Caco-2 (cell line): ENCODE data around the gene ABLIM2. TPM values are rescaled to one million over a fixed set of nuclear protein-coding genes. Genes with fewer than 3 reads are reported as not detected.
"Not testable (repeated sequence)": the region's sequence is repeated elsewhere in the genome, so short reads cannot be mapped to it uniquely, and the experiment has no call there.

Experiments
- BruUV-seq: library from RNA; stranded (reverse); fragments of 400-500 nt; replicated peaks from 2 replicates; lab custom pipeline; 2021; lab: Mats Ljungman, UMichigan
- CTCF ChIA-PET: fragments of 300-600 bp; sonication (Branson Sonifier 250); formaldehyde crosslinking; loops from one replicate; lab custom pipeline; 2022; ENCODE audit warnings: antibody characterized with exemption; lab: Charles Lee
- POLR2A ChIA-PET: fragments of 300-600 bp; sonication (Branson Sonifier 250); formaldehyde crosslinking; loops from one replicate; lab custom pipeline; 2022; ENCODE audit warnings: antibody characterized with exemption; lab: Charles Lee
- DNase-seq, 2 experiments: peaks; one replicate each; pipeline versions ENCODE4 v3.0.0 to v3.0.0-alpha.2; 2020 to 2022
- H3K27me3 ChIP-seq: replicated peaks from 2 replicates; pipeline ENCODE4 v1.6.0; 2011; ENCODE audit warnings: low read length; ENCODE audit not compliant: control insufficient read depth, insufficient read depth
- H3K36me3 ChIP-seq: 2 replicates; pipeline ENCODE4 v1.5.1; 2011; ENCODE audit warnings: low read length; ENCODE audit not compliant: control insufficient read depth, insufficient read depth
- H3K4me1 ChIP-seq: fragments of 250-450 bp; sonication (Bioruptor Pico); 2 replicates; pipeline ENCODE4 v1.5.1; 2020; ENCODE audit warnings: mild to moderate bottlenecking
- H3K4me3 ChIP-seq: 2 replicates; pipeline ENCODE4 v1.5.1; 2011; ENCODE audit warnings: low read depth, mild to moderate bottlenecking, control low read depth, low read length
- H3K9me3 ChIP-seq: fragments of 250-450 bp; sonication (Bioruptor Pico); 2 replicates; pipeline ENCODE4 v1.5.1; 2020; ENCODE audit warnings: mild to moderate bottlenecking, moderate library complexity
- H3K27ac Mint-ChIP-seq: one replicate; pipeline ENCODE4 v1.8.0; 2022; ENCODE audit warnings: mixed read lengths; ENCODE audit not compliant: unreplicated experiment
- H3K27me3 Mint-ChIP-seq: one replicate; pipeline ENCODE4 v1.8.0; 2022; ENCODE audit warnings: mixed read lengths; ENCODE audit not compliant: insufficient read depth, unreplicated experiment
- H3K36me3 Mint-ChIP-seq: one replicate; pipeline ENCODE4 v1.8.0; 2022; ENCODE audit warnings: mild to moderate bottlenecking, mixed read lengths; ENCODE audit not compliant: insufficient read depth, unreplicated experiment
- H3K4me1 Mint-ChIP-seq: one replicate; pipeline ENCODE4 v1.8.0; 2022; ENCODE audit warnings: low read depth, mixed read lengths; ENCODE audit not compliant: unreplicated experiment
- H3K4me3 Mint-ChIP-seq: one replicate; pipeline ENCODE4 v1.8.0; 2022; ENCODE audit warnings: mild to moderate bottlenecking, moderate library complexity, mixed read lengths; ENCODE audit not compliant: unreplicated experiment
- H3K9me3 Mint-ChIP-seq: one replicate; pipeline ENCODE4 v1.8.0; 2022; ENCODE audit warnings: mixed read lengths; ENCODE audit not compliant: unreplicated experiment
- intact Hi-C: fragments of 100-400 bp; cut with micrococcal nuclease; formaldehyde crosslinking; loops from one replicate; pipeline ENCODE4 v1.10.0; 2022; ENCODE audit not compliant: unreplicated experiment
- total RNA-seq: library from RNA; stranded (reverse); gene quantifications from 2 replicates; pipeline ENCODE4 v1.2.3, GENCODE V29; 2022
- TF ChIP-seq, protein P1 (sequence below), 2 experiments: fragments of 200-600 bp in 1 of 2; IDR thresholded peaks; 1 replicate in 1 of 2; 2 replicates in 1 of 2; pipeline versions ENCODE4 v1.5.1 to v1.8.0; 2011 to 2022; ENCODE audit warnings: antibody characterized with exemption in 1 of 2, control low read depth in 1 of 2, inconsistent platforms in 1 of 2, low read depth in 1 of 2, low read length in 1 of 2, mild to moderate bottlenecking in 1 of 2, moderate library complexity in 1 of 2; ENCODE audit not compliant: insufficient read depth in 1 of 2, severe bottlenecking in 1 of 2, unreplicated experiment in 1 of 2

Gene ABLIM2
- total RNA-seq, 1 experiment from 2014 or later: 0.23 TPM

DNA sequence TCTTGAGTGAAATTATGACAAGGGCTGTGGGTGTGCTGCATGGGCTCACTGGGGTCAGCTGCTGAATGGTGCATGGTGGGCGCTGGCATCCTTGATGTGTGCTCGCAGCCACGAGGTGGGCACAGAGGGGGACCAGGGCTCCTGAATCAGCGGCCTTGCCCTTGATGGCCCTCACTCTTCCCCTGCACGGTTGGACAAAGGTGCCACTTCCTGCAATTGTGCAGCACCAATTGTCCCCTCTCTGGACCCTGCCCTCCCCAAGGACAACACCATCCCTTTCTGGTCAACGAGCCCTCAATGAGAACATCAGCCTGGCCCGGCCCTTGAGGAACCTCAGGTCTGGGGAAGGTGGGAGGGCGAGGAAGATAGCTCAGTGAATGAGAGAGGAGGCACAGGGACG is 16.1 kb downstream of the ABLIM2 start:
- Histone ChIP-seq H3K4me3 (no peak overlapping the region), H3K4me1 (no peaks in the 10 kb centered on the region), H3K36me3 (no peaks in the 10 kb centered on the region), H3K9me3 (no peaks in the 10 kb centered on the region), H3K27me3 (no peaks in the 10 kb centered on the region)
- Mint-ChIP-seq H3K27me3 (peaks cover 4% of the 10 kb centered on the region), H3K4me3 (no peak overlapping the region), H3K4me1 (no peaks in the 10 kb centered on the region), H3K9me3 (no peaks in the 10 kb centered on the region), H3K36me3 (no peaks in the 10 kb centered on the region), H3K27ac (no peak overlapping the region)
- ChIA-PET CTCF (no interaction called here), POLR2A (interaction anchor here (0.6 kb wide), 1 partner anchor 298 kb away, joined by 4 read pairs; the partner anchor contains the start of genes ACOX3 and TRMT44)
- TF ChIP-seq, protein P1, sequence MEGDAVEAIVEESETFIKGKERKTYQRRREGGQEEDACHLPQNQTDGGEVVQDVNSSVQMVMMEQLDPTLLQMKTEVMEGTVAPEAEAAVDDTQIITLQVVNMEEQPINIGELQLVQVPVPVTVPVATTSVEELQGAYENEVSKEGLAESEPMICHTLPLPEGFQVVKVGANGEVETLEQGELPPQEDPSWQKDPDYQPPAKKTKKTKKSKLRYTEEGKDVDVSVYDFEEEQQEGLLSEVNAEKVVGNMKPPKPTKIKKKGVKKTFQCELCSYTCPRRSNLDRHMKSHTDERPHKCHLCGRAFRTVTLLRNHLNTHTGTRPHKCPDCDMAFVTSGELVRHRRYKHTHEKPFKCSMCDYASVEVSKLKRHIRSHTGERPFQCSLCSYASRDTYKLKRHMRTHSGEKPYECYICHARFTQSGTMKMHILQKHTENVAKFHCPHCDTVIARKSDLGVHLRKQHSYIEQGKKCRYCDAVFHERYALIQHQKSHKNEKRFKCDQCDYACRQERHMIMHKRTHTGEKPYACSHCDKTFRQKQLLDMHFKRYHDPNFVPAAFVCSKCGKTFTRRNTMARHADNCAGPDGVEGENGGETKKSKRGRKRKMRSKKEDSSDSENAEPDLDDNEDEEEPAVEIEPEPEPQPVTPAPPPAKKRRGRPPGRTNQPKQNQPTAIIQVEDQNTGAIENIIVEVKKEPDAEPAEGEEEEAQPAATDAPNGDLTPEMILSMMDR (IDR thresholded peaks at IDR 0.05; ENCODE audit: insufficient read depth in 1 of 2, low read depth in 1 of 2, low read length in 1 of 2, severe bottlenecking in 1 of 2, unreplicated experiment in 1 of 2): no peak
- no TSS peak for BruUV-seq
- intact Hi-C loops: no loop called here
- no peak for DNase-seq

DNA sequence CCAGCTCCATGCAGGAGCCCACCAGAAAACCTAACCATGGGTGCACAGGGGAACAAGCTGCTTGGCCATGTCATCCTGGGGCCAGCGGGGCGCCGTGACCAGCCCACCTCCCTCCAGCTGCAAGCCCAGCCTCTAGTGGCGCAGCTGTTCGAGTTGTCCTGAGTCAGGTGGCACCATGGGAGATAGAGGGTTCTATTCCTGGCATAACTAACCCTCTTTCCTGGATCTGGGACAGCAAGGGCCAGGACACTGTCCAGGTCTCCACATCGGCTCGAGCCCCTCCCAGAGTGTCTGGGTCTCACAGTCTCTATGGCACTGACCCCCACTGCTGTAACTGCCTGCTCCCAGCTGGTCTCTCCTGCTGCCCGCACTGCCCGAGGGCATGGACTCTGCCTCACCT is 16.7 kb downstream of the ABLIM2 start:
- no TSS peak for BruUV-seq
- Mint-ChIP-seq H3K4me3 (no peak overlapping the region), H3K9me3 (no peaks in the 10 kb centered on the region), H3K36me3 (no peaks in the 10 kb centered on the region), H3K4me1 (no peaks in the 10 kb centered on the region), H3K27me3 (peaks cover 4% of the 10 kb centered on the region), H3K27ac (no peak overlapping the region)
- ChIA-PET POLR2A (interaction anchor here (0.6 kb wide), 1 partner anchor 299 kb away, joined by 4 read pairs; the partner anchor contains the start of genes ACOX3 and TRMT44), CTCF (no interaction called here)
- Histone ChIP-seq H3K36me3 (no peaks in the 10 kb centered on the region), H3K9me3 (no peaks in the 10 kb centered on the region), H3K27me3 (no peaks in the 10 kb centered on the region), H3K4me1 (no peaks in the 10 kb centered on the region), H3K4me3 (no peak overlapping the region)
- intact Hi-C loops: no loop called here
- no peak for DNase-seq
- TF ChIP-seq, protein P1 (IDR thresholded peaks at IDR 0.05; ENCODE audit: insufficient read depth in 1 of 2, low read depth in 1 of 2, low read length in 1 of 2, severe bottlenecking in 1 of 2, unreplicated experiment in 1 of 2): no peak

DNA sequence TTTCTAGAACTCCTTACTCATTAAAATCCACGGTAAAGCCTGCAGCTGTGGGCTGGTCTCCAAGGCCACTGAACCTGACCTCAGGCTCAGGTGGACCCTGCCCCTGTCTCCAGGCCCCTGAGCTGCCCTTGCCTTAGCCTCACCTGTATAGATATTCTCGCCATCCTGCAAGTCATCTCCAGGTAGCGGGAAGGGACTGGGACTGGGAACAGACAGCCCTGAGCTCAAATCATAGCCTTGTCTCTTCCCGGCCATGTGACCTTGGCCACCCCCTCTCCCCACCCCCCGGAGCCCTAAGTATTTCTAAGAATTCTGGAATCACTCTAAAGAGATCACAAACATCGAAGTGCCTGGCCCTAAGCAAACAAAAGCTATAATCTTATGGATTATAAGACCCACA is 17.7 kb downstream of the ABLIM2 start:
- no peaks in the 10 kb centered on the region for H3K4me1 Mint-ChIP-seq
- Histone ChIP-seq H3K27me3 (no peaks in the 10 kb centered on the region), H3K36me3 (no peaks in the 10 kb centered on the region), H3K4me3 (no peak overlapping the region), H3K4me1 (no peaks in the 10 kb centered on the region), H3K9me3 (no peaks in the 10 kb centered on the region)
- H3K27me3 Mint-ChIP-seq: peaks cover 4% of the 10 kb centered on the region
- H3K27ac Mint-ChIP-seq: no peak overlapping the region
- BruUV-seq: no TSS peak
- no peaks in the 10 kb centered on the region for H3K9me3 Mint-ChIP-seq
- POLR2A ChIA-PET: no interaction called here
- H3K4me3 Mint-ChIP-seq: no peak overlapping the region
- H3K36me3 Mint-ChIP-seq: no peaks in the 10 kb centered on the region
- no peak for DNase-seq
- intact Hi-C loops: no loop called here
- CTCF ChIA-PET: interaction anchor here (0.6 kb wide), 1 partner anchor 355 kb away, joined by 3 read pairs; no protein-coding TSS in a partner anchor
- TF ChIP-seq, protein P1 (IDR thresholded peaks at IDR 0.05; ENCODE audit: insufficient read depth in 1 of 2, low read depth in 1 of 2, low read length in 1 of 2, severe bottlenecking in 1 of 2, unreplicated experiment in 1 of 2): no peak

DNA sequence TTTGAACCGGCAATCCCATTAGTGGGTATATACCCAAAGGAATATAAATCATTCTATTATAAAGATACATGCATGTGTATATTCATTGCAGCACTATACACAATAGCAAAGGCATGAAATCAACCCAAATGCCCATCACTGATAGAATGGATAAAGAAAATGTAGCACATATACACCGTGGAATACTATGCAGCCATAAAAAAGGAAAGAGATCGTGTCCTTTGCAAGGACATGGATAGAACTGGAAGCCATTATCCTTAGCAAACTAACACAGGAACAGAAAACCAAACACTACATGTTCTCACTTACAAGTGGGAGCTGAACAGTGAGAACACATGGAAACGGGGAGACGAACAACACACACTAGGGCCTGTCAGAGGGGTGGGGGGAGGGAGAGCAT is 18.9 kb downstream of the ABLIM2 start:
- H3K27ac Mint-ChIP-seq, H3K4me3 ChIP-seq, H3K4me1 Mint-ChIP-seq, H3K9me3 ChIP-seq, H3K27me3 ChIP-seq, intact Hi-C loops, H3K4me1 ChIP-seq, H3K36me3 ChIP-seq, POLR2A ChIA-PET, CTCF ChIA-PET, H3K9me3 Mint-ChIP-seq, H3K4me3 Mint-ChIP-seq, H3K27me3 Mint-ChIP-seq, H3K36me3 Mint-ChIP-seq, BruUV-seq, DNase-seq: not testable (repeated sequence)
